ENCODE measurements around the gene UBR3.

UBR3 gene

DNA sequence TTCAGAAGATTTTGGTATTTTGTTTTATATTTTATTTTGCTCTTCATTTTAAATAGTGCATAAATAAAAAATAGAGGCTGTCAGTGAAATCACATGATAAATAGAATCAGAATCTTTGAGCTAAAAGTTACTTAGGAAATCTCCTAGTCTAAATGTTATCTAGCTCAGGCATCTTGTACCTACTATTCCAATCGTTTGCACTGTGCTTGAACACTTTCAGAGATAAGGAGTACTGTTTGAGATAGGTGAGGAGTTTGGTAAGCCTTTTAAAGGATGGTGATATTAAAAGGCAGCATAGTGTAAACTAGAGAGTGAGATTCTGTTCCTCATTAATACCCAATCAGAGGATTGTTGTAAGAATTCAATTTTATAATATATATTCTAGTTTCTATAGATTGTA is 193.5 kb downstream of the UBR3 start:
- TF ChIP-seq POLR2AphosphoS5 (IDR thresholded peaks at IDR 0.05; ENCODE audit: low read depth, low read length) = no peak
- TF ChIP-seq FOXP2 (optimal IDR thresholded peaks at IDR 0.05; ENCODE audit: borderline replicate concordance, extremely low read depth, extremely low read length, insufficient read depth) = no peak
- TF ChIP-seq TAF1 (IDR thresholded peaks at IDR 0.05; ENCODE audit: borderline replicate concordance, insufficient read depth, low read length) = no peak
- TF ChIP-seq, protein P1, sequence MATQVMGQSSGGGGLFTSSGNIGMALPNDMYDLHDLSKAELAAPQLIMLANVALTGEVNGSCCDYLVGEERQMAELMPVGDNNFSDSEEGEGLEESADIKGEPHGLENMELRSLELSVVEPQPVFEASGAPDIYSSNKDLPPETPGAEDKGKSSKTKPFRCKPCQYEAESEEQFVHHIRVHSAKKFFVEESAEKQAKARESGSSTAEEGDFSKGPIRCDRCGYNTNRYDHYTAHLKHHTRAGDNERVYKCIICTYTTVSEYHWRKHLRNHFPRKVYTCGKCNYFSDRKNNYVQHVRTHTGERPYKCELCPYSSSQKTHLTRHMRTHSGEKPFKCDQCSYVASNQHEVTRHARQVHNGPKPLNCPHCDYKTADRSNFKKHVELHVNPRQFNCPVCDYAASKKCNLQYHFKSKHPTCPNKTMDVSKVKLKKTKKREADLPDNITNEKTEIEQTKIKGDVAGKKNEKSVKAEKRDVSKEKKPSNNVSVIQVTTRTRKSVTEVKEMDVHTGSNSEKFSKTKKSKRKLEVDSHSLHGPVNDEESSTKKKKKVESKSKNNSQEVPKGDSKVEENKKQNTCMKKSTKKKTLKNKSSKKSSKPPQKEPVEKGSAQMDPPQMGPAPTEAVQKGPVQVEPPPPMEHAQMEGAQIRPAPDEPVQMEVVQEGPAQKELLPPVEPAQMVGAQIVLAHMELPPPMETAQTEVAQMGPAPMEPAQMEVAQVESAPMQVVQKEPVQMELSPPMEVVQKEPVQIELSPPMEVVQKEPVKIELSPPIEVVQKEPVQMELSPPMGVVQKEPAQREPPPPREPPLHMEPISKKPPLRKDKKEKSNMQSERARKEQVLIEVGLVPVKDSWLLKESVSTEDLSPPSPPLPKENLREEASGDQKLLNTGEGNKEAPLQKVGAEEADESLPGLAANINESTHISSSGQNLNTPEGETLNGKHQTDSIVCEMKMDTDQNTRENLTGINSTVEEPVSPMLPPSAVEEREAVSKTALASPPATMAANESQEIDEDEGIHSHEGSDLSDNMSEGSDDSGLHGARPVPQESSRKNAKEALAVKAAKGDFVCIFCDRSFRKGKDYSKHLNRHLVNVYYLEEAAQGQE (IDR thresholded peaks at IDR 0.05; ENCODE audit: insufficient read depth in 1 of 2, low read depth in 2 of 2, low read length in 2 of 2) = no peak
- TF ChIP-seq SIN3A (IDR thresholded peaks at IDR 0.05; ENCODE audit: borderline replicate concordance, insufficient read depth, low read length) = no peak

DNA sequence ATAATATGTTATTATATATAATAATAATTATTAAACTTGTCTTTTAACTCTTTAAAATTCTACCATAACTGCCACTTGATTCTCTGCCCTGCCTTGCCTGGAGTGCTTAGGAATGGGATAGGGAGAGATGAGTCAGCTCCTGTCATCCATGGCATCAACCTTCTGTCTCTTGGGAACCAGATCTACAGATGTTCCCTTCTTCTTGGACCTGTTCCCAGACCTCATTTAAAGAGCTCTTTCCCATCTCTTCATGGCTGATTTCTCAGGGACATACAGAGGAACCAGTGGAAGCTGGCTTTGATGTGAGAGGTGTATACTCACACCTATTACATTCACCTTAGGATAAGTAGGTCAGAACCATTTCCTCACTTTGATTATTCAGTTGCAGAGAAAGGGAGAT is 195.4 kb downstream of the UBR3 start:
- no peak for TF ChIP-seq FOXP2 (optimal IDR thresholded peaks at IDR 0.05; ENCODE audit: borderline replicate concordance, extremely low read depth, extremely low read length, insufficient read depth)
- TF ChIP-seq, protein P1 (IDR thresholded peaks at IDR 0.05; ENCODE audit: insufficient read depth in 1 of 2, low read depth in 2 of 2, low read length in 2 of 2) = no peak
- no peak for TF ChIP-seq SIN3A (IDR thresholded peaks at IDR 0.05; ENCODE audit: borderline replicate concordance, insufficient read depth, low read length)
- TF ChIP-seq POLR2AphosphoS5 (IDR thresholded peaks at IDR 0.05; ENCODE audit: low read depth, low read length) = no peak
- TF ChIP-seq TAF1 (IDR thresholded peaks at IDR 0.05; ENCODE audit: borderline replicate concordance, insufficient read depth, low read length) = no peak

DNA sequence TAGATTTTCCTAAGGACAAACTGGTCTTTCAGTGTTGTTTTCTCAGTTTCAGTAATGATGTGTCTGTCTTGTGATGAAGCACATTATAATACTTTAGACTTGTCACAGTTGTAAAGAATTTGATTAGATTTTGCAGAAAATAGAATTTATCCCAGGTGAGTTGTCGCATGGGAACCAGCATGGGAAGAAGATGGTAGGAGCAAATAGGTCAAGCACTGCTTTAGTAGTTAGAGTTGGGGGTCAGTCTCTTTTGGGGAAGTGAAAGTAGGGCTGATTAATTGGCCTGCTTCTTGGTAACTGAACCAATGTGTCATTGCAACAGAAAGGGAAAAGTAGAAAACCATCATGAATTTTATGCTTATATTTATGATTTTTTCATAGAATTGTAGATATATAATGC is 197.5 kb downstream of the UBR3 start:
- TF ChIP-seq TAF1 (IDR thresholded peaks at IDR 0.05; ENCODE audit: borderline replicate concordance, insufficient read depth, low read length) = no peak
- no peak for TF ChIP-seq POLR2AphosphoS5 (IDR thresholded peaks at IDR 0.05; ENCODE audit: low read depth, low read length)
- TF ChIP-seq SIN3A (IDR thresholded peaks at IDR 0.05; ENCODE audit: borderline replicate concordance, insufficient read depth, low read length) = no peak
- TF ChIP-seq, protein P1 (IDR thresholded peaks at IDR 0.05; ENCODE audit: insufficient read depth in 1 of 2, low read depth in 2 of 2, low read length in 2 of 2) = no peak
- no peak for TF ChIP-seq FOXP2 (optimal IDR thresholded peaks at IDR 0.05; ENCODE audit: borderline replicate concordance, extremely low read depth, extremely low read length, insufficient read depth)

DNA sequence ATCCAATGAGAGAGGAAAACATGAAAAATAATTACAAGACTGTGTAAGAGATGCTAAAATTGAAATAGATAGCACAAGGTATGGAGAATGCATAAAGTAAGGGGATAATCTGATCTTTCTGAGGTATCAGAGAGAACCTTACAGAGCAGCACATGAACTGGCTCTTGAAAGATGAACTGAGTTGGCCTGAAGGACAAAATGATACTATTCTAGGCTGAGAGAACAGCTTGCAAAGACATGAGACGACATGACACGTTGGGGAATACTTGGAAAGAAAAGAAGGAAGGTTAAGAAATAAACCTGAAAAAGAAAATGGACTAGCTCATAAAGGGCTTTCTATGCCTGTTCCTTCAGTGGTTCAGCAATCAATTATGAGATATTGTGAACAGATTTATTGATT is 198.0 kb downstream of the UBR3 start:
- TF ChIP-seq TAF1 (IDR thresholded peaks at IDR 0.05; ENCODE audit: borderline replicate concordance, insufficient read depth, low read length) (no peak), SIN3A (IDR thresholded peaks at IDR 0.05; ENCODE audit: borderline replicate concordance, insufficient read depth, low read length) (no peak)
- TF ChIP-seq, protein P1 (IDR thresholded peaks at IDR 0.05; ENCODE audit: insufficient read depth in 1 of 2, low read depth in 2 of 2, low read length in 2 of 2) = no peak

DNA sequence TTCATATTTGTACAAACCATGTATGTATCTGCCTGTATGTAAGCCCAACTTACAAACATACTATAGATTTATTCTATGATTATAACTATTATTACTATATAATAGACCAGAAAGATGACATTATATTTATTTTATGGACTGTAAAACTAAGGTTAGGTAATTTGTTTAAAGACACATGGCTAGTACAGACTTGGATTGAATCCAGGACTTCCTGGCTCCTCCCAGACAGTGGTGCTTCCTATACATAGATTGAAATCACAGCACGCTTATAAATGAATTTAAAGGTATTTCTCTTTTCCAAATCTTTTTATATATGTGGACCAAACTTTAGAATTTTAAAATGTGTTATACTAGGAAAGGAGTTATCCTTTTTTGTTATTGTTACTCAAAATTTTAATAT is 199.1 kb downstream of the UBR3 start:
- TF ChIP-seq POLR2AphosphoS5 (IDR thresholded peaks at IDR 0.05; ENCODE audit: low read depth, low read length) (no peak), TAF1 (IDR thresholded peaks at IDR 0.05; ENCODE audit: borderline replicate concordance, insufficient read depth, low read length) (no peak), SIN3A (IDR thresholded peaks at IDR 0.05; ENCODE audit: borderline replicate concordance, insufficient read depth, low read length) (no peak), FOXP2 (optimal IDR thresholded peaks at IDR 0.05; ENCODE audit: borderline replicate concordance, extremely low read depth, extremely low read length, insufficient read depth) (no peak)
- TF ChIP-seq, protein P1 (IDR thresholded peaks at IDR 0.05; ENCODE audit: insufficient read depth in 1 of 2, low read depth in 2 of 2, low read length in 2 of 2) = no peak

All from PFSK-1 (cell line).